GM18909 (cell line): Measurements from ENCODE around the gene IL1RAPL1.

Experiments used
- ATAC-seq: cut with Tn5 transposase; IDR thresholded peaks from one replicate; pipeline ENCODE4 v1.9.1; 2021; ENCODE audit warnings: mild to moderate bottlenecking; ENCODE audit not compliant: unreplicated experiment, poor library complexity

The IL1RAPL1 gene

GRCh38 chrX:29471829-29472228 lies 884.6 kb downstream of the IL1RAPL1 start:
- peak; percentile 62 for ATAC-seq

GRCh38 chrX:29477878-29478277 lies 890.6 kb downstream of the IL1RAPL1 start:
- ATAC-seq: peak; percentile 36

GRCh38 chrX:29478336-29479069 lies 891.3 kb downstream of the IL1RAPL1 start:
- ATAC-seq: peak; percentile 94

- ATAC-seq: no peak
Observed at GRCh38 chrX:29487214-29487613, 900.0 kb downstream of the IL1RAPL1 start.

GRCh38 chrX:29487714-29488113 lies 900.5 kb downstream of the IL1RAPL1 start:
- ATAC-seq: peak; percentile 43

- peak; percentile 53 for ATAC-seq
Observed at GRCh38 chrX:29488919-29489318, 901.7 kb downstream of the IL1RAPL1 start.

- ATAC-seq: no peak
Observed at GRCh38 chrX:29490606-29491005, 903.4 kb downstream of the IL1RAPL1 start.

GRCh38 chrX:29491659-29492058 lies 904.4 kb downstream of the IL1RAPL1 start:
- no peak for ATAC-seq

GRCh38 chrX:29496636-29497180 lies 909.5 kb downstream of the IL1RAPL1 start:
- no peak for ATAC-seq

- ATAC-seq: no peak
Observed at GRCh38 chrX:29506729-29507128, 919.5 kb downstream of the IL1RAPL1 start.

- ATAC-seq: no peak
Observed at GRCh38 chrX:29518100-29518499, 930.9 kb downstream of the IL1RAPL1 start.

- ATAC-seq: peak; percentile 76
Observed at GRCh38 chrX:29528281-29528680, 941.0 kb downstream of the IL1RAPL1 start.

- ATAC-seq: no peak
Observed at GRCh38 chrX:29530501-29530900, 943.3 kb downstream of the IL1RAPL1 start.

GRCh38 chrX:29531336-29531735 lies 944.1 kb downstream of the IL1RAPL1 start:
- peak; percentile 87 for ATAC-seq

- ATAC-seq: no peak
Observed at GRCh38 chrX:29535212-29536162, 948.2 kb downstream of the IL1RAPL1 start.

- ATAC-seq: no peak
Observed at GRCh38 chrX:29541038-29541437, 953.8 kb downstream of the IL1RAPL1 start.

GRCh38 chrX:29542152-29542551 lies 954.9 kb downstream of the IL1RAPL1 start:
- ATAC-seq: no peak

- no peak for ATAC-seq
Observed at GRCh38 chrX:29545878-29546277, 958.6 kb downstream of the IL1RAPL1 start.

GRCh38 chrX:29547877-29548276 lies 960.6 kb downstream of the IL1RAPL1 start:
- ATAC-seq: peak; percentile 56

GRCh38 chrX:29553542-29553941 lies 966.3 kb downstream of the IL1RAPL1 start:
- no peak for ATAC-seq
